RPMI7951 (cell line): ENCODE data around the gene SULF2. TPM values are rescaled to one million over a fixed set of nuclear protein-coding genes. Genes with fewer than 3 reads are reported as not detected.

Experiments
- DNase-seq: peaks from one replicate; pipeline ENCODE4 v3.0.0-alpha.2; 2012; ENCODE audit warnings: low read depth
- total RNA-seq: library from RNA; depleted of rRNA; stranded (reverse); fragments of >200 nt; shearing (Covaris generic); gene quantifications from 2 replicates; pipeline ENCODE4 v1.2.3, GENCODE V29; 2014

SULF2 gene
- total RNA-seq, 1 experiment from 2014 or later: 74.4 TPM

DNA sequence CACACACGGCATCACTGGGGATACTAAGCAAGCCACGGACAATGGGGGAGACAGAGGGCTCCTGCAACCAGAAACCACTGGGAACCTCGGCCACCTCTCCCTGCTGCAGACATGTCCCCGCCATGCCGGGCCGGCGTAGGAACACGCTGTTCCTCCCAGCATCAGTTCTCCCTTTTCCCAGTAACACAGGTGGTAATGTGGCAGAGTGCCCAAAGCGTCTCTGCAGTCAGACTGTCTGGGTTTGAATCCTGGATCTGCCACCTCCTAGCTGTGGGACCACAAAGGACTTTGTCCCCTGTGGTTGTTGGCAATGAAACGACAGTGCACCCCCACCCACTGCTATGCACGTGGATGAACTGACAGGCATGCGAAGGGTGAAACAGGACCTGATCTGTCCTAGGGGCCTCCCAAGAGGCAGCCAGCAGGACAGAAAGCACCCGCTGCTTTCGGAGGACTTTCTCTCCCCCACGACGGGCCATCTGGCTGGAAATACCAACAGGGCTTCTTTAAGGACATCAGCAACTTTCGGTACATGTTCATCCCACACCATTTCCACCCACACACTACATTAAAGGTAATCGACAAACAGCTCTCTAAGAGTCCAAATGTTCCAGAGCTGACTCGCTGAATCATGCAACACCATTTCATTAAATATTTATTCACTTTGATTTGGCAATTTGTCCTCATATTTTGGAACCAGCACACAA lies 74.1 kb downstream of the SULF2 start:
- no peak for DNase-seq

GRCh38 chr20:47710665-47711045 lies 74.6 kb downstream of the SULF2 start:
- DNase-seq: no peak

DNA sequence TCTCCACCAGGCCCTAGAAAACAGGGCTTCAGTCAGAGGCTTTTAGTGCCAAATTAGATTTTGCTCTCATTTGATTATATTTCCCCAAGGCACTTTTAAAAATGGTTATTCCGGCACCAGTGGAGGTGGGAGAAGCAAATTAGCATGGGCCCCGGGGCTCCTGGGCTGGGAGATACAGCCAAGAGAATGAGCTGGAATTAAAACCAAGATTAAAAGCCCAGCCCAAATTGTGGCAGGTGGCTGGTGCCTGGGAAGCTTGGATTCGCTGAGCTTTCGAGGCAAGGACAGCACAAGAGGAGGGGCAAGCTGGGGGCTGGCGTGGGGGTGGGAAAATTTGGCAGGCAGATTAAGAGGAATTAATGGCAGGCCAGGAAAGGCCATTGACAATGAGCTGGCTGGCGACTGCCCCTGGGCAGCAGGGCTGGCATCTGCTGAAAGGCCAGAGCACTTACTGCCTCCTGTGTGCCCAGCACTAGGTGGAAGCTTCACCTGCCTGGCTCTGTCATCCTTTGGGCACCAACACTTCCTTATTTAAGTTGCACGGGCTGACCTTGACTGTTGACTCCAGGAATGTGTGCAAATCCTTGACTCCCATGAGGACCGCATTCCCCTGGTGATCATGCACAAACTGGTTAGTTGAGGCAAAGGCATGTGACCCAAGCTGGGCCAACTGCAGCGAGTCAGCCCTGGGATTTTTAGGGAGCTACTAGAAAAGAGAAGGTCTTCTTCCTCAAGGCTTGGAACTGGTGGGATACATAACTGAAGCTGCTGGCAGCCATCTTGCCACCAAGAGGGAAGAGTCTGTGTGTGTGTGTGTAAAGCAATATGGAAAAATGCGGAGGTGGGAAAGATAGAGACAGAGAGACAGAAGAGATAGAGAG lies 76.1 kb downstream of the SULF2 start:
- DNase-seq: no peak

- DNase-seq: no peak
Observed at GRCh38 chr20:47708140-47708807, 77.0 kb downstream of the SULF2 start.

- DNase-seq: no peak
Observed at GRCh38 chr20:47706345-47706744, 78.9 kb downstream of the SULF2 start.

GRCh38 chr20:47705497-47705856 lies 79.8 kb downstream of the SULF2 start:
- DNase-seq: no peak

- DNase-seq: peak; percentile 66
Observed at GRCh38 chr20:47704746-47705496, 80.4 kb downstream of the SULF2 start.

DNA sequence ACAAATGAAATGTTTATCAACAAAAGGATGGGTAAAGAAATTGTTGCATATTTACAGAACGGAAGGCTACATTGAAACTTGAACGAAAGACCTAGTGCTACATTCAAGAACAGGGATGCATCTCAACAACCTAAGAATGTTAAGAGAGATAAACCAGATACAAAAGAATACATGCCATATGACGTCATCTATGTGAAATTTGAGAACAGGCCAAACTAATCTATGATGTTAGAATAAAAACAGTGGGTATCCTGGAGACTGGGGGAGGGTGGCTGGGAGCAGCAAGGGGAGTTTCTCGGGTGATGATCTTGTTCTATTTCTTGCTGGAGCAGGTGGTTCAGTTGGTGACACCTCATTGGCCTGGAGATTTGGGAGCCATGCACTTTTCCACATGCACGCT lies 81.5 kb downstream of the SULF2 start:
- peak; percentile 19 for DNase-seq

DNA sequence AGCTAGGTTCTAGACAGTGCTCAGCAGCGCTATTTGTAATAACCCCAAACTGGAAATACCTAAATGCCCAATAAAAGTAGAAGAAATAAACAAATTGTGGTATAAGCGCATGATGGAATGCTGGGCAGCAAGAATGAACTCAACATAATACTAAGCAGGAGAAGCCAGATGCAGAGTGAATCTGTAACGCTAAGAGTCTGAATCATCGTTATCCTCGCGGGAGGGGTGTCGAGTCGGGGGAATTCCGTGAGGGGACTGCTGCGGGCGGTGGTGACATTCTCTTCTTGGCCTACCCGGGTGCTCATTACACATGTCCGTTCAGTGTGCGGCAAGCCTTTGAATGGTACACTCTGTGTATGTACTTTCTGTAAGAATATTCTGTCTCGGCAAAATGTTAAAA lies 83.7 kb downstream of the SULF2 start:
- DNase-seq: peak; percentile 89

DNA sequence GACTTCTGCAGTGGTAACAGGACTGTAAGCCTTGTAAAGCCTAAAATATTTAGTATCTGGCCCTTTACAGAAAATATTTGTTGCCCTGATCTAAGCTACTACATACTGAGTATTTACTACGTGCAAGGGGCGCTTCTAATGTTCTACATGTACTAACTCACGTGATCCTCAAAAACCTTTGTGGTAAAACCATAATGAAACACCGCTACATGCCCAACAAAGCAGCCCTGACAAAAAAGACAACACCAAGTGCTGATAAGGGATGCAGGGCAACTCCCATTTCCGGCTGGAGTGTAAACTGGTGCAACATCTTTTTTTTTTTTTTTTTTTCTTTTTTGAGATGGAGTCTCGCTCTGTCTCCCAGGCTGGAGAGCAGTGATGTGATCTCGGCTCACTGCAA lies 85.0 kb downstream of the SULF2 start:
- DNase-seq: no peak

DNA sequence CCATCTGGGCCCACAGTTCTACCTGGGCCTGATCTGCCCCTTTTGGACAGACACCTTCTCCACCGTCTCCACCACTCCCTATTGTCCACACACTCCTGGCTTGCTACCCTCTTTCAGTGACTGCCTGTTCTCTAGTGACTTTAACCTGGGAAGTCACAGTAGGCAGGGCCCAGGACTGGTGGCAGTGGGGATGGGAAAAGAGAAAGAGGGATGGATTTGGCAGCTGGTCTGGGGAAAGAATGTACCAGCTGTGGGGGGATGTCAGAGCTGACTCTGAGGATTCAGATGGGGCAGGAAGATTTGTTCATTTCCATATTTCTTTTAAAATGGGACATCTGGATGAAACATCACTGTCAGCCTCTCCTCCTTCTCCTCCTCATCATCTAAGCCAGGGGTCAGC lies 85.5 kb downstream of the SULF2 start:
- DNase-seq: no peak

- DNase-seq: no peak
Observed at GRCh38 chr20:47698142-47698541, 87.1 kb downstream of the SULF2 start.

DNA sequence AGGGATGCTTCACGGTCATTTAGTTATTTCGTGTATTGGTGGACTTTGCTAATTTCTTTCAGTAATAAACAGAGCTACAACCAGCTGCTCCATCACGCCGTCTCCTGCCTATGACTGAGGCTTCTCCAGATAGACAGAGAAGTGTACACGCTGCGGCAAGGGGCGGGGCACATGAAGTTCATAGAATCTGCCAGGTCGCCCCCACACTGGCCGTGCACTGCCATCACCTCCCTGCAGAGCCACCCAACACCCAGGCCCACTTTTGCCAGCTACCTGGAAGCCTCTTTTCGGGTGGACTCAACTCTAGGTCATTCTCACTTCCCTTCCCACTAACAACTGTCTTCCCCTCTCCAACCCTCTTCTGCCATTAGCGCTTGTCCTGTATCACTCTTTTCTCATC lies 88.4 kb downstream of the SULF2 start:
- DNase-seq: no peak

DNA sequence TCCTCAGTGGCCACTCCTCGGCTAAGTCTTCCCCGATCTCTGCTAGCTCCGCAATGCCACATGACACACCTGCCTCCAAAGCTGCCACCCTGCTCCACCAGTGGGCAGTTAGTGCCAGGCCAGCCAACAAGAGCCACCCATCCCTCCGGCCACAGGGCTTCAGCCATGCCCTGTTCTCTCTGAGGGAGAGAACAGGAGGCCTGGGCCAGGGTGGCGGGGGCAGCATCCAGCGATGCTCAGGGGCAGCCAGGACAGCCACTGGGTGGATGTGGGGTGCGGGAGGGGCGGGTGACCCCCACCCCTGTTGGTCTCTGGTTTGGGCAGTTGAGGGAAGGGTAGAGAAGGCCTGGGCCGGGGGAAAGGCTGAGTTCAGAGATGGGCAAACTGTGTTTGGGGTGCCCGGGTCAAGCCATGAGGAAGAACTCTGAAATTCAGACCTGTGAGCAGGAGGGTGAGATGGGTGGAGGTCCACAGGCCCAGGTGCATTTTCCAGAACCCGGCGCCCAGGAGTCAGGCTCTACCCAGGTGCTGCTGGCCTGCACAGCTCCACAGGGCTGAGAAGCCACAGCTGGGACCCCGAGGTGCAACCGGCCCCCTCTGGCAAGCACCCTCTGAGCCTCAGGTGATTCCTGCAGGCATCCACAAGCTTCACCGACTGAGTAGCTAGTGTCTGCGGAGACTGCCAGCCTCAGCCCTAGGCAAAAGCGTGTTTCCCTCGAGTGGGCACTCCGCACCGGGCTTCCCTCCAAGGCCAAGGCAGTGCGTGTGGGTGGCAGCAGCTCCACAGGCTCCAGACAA lies 91.1 kb downstream of the SULF2 start:
- no peak for DNase-seq

DNA sequence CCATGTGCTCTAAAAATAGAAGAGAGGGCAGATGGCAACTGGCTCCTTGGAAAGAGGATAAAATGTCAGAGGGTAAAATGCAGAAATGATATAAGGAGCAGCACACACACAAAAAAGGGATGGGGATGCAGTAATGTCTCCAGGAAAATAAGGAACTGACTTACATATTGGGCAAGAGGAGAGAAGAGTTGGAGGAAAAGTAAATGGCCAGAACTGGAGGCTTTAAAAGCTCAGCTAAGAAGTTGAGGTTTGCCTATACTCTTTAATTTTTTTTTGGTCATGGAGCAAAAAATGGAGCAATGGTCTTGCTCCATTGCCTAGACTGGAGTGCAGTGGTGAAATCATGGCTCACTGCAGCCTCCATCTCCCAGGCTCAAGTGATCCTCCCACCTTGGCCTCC lies 93.7 kb downstream of the SULF2 start:
- peak; percentile 53 for DNase-seq

DNA sequence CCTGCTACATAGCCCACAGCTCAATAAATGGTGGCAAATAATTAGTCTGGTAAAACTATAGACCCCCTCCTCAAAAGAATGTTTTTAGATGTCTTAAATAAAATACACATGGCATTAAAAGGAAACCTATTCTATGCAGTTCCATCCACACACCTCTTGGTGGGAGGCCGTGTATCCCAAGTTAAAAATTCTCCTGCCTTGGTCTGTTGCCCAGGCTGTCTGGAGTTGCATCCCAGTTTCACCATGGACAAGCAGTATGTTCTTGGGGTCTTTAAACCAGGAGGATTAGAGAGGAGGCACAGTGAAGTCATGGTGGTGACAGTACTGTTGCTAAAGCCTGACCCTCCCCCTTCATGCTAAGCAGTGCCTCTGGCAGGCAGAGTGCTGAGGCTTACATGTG lies 95.5 kb downstream of the SULF2 start:
- DNase-seq: no peak

DNA sequence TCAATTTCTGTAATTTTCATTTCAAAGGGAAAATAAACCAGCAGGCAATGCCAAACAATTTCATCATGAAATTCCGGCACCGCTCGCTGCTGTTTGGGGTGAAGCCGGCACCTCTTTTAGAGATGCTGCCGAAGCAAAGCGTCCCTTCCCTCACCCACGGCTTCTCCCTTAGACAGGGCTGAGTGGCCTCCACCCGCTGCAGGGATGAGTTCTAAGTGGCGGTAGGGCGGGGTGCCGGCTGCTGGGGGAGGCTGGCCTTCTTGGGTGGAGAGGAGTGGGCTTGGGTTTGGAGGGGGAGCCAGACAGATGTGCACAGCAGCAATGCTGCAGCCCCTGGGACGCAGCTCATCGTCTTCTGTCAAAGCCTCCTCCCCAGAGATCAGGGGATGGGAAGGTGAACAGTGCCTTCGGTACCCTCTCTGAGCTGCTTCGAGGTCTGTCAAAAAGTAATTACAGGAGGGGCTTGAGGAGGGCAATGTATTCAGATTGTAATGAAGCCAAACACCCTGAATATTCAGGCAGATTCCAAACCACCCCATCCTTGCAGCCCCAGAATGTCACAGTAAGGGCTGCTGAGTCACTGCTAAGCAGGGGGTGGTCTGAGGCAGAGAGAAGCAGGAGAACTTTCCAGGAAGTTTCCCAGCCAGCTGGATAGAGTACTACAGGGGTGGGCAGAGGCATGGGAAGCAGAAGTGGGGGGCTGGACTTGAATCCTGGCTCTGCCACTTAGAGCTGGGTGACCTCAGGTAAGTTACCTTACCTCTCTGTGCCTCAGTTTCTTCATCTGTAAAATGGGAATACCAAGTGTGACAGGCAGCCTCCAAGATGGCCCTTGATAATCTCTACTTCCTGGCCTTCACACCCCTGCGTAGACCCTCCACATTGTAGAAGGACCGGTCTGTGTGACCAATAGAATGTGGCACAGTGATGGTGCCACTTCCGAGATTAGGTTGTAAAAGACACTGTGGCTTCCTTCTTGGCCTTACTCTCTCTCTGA lies 96.6 kb downstream of the SULF2 start:
- DNase-seq: peak; percentile 39

- no peak for DNase-seq
Observed at GRCh38 chr20:47687095-47687987, 97.9 kb downstream of the SULF2 start.

- DNase-seq: peak; percentile 91
Observed at GRCh38 chr20:47686545-47686944, 98.7 kb downstream of the SULF2 start.
